Placental pericyte (primary cell): ENCODE measurements around the gene MRPS18A. TPM values are rescaled to one million over a fixed set of nuclear protein-coding genes. Genes with fewer than 3 reads are reported as not detected.

Experiments used
- total RNA-seq: library from RNA; depleted of rRNA; stranded (reverse); fragments of >200 nt; gene quantifications from 2 replicates; pipeline ENCODE4 v1.2.3, GENCODE V29; 2012

The MRPS18A gene
- 44.2 and 54.3 TPM in 2 replicates for total RNA-seq

DNA sequence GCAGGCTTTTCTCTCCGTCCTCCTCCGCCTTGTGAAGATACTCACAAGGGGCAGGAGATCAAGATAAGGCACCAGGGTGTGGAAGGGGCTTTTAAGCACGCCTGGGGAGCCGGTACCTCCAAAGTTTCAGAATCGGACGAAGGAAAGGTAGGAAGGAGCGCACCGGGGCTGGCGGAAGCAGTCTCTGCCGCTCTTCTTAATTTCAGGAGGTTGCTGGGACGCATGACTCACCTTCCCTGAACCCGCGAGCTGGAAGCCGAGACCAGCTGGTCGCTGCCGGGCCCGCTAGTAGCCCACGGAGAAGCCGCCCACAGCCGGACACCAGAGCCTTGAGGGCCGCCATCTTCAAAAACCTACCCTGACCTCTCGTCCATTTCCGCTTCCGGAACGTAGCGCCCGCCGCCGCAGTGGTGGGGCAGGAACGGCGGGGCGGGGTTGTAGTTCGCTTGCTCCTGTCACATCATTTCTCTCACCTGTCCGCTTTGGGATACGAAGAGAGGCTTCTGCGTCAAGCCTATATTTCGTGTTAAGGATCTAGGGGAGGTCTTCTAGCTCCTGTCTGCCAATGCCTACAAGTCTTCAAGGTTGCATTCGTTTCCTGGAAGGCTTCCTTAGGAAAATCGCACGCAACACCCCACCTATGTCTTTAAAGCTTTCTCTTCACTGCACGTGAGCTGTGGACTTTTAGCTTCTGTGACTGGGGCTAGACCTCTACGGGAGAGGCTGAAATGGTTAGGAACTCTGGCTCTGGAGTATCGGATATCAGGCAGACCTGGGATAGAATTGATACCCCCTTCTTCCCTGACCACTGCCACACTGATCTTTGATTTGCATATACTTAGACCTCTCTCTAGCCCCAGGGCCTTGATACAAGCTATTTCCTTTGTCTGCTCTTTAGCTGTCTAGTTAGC lies at the start of gene MRPS18A:
TSS of gene MRPS18A (minus strand) at position 355 of the 911 bp plus-strand sequence. CDS start at position 343, 12 bp downstream.

GRCh38 chr6:43644940-43645612 lies 42.5 kb downstream of the MRPS18A start, which contains the start of gene RSPH9:
TSS of gene RSPH9 (plus strand) at chr6:43645036. CDS start at chr6:43645099, 63 bp downstream.

GRCh38 chr6:43635387-43636307 lies 51.9 kb downstream of the MRPS18A start, which contains the start of gene MAD2L1BP:
TSS of gene MAD2L1BP (plus strand) at chr6:43635840. CDS start at chr6:43635876, 36 bp downstream.

DNA sequence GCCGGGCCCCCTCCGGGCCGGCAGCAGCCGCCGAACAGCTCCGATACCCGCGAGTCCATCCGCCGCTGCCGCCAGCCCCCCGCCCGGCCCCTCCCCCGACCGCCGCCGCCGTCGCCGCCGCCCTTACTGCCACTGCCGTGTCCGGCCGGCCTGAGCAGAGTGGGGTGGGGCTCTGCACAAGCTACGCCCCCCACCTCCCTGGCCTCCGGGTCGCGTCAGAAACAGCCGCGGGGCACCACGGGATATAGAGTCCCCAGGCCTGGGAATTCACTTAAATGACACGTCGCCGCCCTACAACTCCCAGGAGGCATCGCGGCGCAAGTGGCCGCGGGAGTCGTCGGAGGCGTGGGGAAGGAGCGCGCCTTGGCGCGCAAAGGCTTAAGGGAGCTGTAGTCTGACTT lies 58.5 kb downstream of the MRPS18A start, which contains the start of gene GTPBP2:
TSS of gene GTPBP2 (minus strand) at position 161 of the 401 bp plus-strand sequence. CDS start at position 59, 102 bp downstream.

Other genes starting within 250 kb of the MRPS18A start
- 0.44 and 0.57 TPM in 2 replicates for gene DLK2, start 232.2 kb downstream of the MRPS18A start, total RNA-seq
- gene TJAP1, start 210.2 kb downstream of the MRPS18A start, total RNA-seq = 19.2 and 19.3 TPM in 2 replicates
- gene LRRC73, start 177.4 kb downstream of the MRPS18A start, total RNA-seq = 0.57 and 0.66 TPM in 2 replicates
- 110 and 115 TPM in 2 replicates for gene YIPF3, start 170.9 kb downstream of the MRPS18A start, total RNA-seq
- 30.9 and 36.4 TPM in 2 replicates for gene POLR1C, start 170.7 kb downstream of the MRPS18A start, total RNA-seq
- 46.8 and 55.6 TPM in 2 replicates for gene XPO5, start 111.8 kb downstream of the MRPS18A start, total RNA-seq
- 10.7 and 27.8 TPM in 2 replicates for gene POLH, start 111.6 kb downstream of the MRPS18A start, total RNA-seq
- gene GTPBP2, start 58.5 kb downstream of the MRPS18A start, total RNA-seq = 70.0 and 173 TPM in 2 replicates
- 24.3 and 32.4 TPM in 2 replicates for gene MAD2L1BP, start 52.0 kb downstream of the MRPS18A start, total RNA-seq
- gene RSPH9, start 42.8 kb downstream of the MRPS18A start, total RNA-seq = 0.43 and 0.66 TPM in 2 replicates
- gene VEGFA, start 82.4 kb upstream of the MRPS18A start, total RNA-seq = 386 and 426 TPM in 2 replicates